TTC549 (cell line): Measurements from ENCODE around the gene MRPL4.
"Not testable (repeated sequence)": the region's sequence is repeated elsewhere in the genome, so short reads cannot be mapped to it uniquely, and the experiment has no call there.

Source experiments
- FAIRE-seq: peaks from 2 replicates; lab custom pipeline; 2012; peaks lifted over from hg19 to GRCh38; lab: Jason Lieb, UNC

MRPL4 gene

GRCh38 chr19:10262771-10263170 is 10.8 kb downstream of the MRPL4 start:
- no peak for FAIRE-seq

DNA sequence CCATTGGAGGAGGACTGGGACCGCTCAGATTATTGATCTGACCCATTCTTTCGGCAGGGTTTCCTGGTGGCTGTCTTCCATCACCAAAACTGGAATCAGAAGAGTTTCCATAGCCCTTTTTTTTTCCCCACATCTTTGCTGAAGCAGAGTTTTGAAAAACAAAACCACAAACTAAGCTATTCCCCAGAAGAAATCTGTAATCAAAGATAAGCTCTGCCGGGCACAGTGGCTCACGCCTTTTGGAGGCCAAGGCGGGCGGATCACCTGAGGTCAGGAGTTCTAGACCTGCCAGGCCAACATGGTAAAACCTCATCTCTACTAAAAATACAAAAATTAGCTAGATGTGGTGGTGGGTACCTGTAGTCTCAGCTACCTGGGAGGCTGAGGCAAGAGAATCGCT is 14.7 kb downstream of the MRPL4 start:
- no peak for FAIRE-seq

DNA sequence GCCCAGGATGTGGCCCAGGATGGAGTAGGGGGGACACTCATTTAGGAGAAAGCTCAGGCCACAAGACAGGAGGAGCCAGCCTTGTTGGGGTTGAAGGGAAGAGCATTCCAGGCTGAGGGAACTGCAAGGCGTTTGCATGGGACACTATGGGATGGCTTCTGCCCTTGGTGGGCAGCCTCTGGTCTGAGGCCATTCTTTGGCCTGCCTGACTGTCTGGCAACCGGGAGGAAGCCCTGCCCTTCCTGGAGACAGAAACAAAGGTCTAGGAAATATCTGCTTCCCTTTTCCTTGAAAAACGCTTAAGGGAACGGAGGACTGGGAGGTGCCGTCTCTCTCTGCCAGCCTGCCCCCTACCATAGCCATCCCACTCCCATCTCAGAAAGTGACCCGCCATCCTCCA is 16.1 kb downstream of the MRPL4 start:
- FAIRE-seq: no peak

GRCh38 chr19:10269333-10270179 is 17.5 kb downstream of the MRPL4 start:
- no peak for FAIRE-seq

DNA sequence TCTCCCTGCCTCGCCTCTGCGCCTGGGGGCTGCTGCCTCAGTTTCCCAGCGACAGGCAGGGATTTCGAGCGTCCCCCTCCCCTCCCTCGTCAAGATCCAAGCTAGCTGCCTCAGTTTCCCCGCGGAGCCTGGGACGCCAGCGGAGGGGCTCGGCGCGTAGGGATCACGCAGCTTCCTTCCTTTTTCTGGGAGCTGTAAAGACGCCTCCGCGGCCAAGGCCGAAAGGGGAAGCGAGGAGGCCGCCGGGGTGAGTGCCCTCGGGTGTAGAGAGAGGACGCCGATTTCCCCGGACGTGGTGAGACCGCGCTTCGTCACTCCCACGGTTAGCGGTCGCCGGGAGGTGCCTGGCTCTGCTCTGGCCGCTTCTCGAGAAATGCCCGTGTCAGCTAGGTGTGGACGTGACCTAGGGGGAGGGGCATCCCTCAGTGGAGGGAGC is 18.2 kb downstream of the MRPL4 start:
- no peak for FAIRE-seq

DNA sequence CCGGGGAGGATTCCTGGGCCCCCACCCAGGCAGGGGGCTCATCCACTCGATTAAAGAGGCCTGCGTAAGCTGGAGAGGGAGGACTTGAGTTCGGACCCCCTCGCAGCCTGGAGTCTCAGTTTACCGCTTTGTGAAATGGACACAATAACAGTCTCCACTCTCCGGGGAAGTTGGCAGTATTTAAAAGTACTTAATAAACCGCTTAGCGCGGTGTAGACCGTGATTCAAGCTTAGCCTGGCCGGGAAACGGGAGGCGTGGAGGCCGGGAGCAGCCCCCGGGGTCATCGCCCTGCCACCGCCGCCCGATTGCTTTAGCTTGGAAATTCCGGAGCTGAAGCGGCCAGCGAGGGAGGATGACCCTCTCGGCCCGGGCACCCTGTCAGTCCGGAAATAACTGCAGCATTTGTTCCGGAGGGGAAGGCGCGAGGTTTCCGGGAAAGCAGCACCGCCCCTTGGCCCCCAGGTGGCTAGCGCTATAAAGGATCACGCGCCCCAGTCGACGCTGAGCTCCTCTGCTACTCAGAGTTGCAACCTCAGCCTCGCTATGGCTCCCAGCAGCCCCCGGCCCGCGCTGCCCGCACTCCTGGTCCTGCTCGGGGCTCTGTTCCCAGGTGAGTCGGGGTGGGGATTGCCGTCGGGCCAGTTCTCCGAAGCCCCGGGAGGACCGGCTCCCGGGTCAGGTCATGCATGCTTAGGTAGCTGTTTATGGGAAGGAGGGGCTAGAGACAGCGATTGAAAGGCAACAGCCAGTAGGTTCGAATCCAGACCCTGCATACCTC is 18.8 kb downstream of the MRPL4 start, which contains the start of gene ICAM1:
ICAM1 (plus strand) TSS at position 505 of the 779 bp plus-strand sequence; CDS start at position 545, 40 bp downstream.
- FAIRE-seq: no peak

GRCh38 chr19:10271543-10272086 is 19.6 kb downstream of the MRPL4 start:
- no peak for FAIRE-seq

GRCh38 chr19:10274589-10274988 is 22.6 kb downstream of the MRPL4 start:
- FAIRE-seq: no peak

GRCh38 chr19:10277795-10278589 is 26.0 kb downstream of the MRPL4 start:
- FAIRE-seq: no peak

GRCh38 chr19:10278935-10279334 is 26.9 kb downstream of the MRPL4 start:
- FAIRE-seq: no peak

- FAIRE-seq: no peak
These were observed 27.9 kb downstream of the MRPL4 start for GRCh38 chr19:10279737-10280442.

GRCh38 chr19:10282043-10282442 is 30.0 kb downstream of the MRPL4 start:
- FAIRE-seq: not testable (repeated sequence)

DNA sequence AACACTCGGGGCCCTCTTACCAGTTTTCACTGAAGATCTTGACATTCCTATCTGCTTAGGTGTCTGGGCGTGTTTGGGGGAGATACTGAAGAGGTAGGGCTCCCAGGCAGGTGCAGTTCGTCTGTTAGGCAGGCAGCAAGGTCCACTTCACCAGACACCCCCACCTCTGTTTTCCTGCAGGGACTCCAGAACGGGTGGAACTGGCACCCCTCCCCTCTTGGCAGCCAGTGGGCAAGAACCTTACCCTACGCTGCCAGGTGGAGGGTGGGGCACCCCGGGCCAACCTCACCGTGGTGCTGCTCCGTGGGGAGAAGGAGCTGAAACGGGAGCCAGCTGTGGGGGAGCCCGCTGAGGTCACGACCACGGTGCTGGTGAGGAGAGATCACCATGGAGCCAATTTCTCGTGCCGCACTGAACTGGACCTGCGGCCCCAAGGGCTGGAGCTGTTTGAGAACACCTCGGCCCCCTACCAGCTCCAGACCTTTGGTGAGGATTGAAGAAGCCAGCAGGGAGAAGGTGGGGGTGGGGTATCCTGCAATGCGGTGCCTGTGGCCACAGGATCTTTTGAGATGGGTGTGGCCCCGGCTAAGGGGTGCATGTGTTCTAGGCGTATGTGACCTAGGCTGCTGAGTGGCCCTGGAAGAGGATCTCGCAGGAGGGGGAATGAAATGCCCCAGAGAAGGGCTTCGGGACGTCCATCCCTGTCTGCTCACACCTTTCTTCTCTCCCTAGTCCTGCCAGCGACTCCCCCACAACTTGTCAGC is 31.5 kb downstream of the MRPL4 start:
- FAIRE-seq: no peak

DNA sequence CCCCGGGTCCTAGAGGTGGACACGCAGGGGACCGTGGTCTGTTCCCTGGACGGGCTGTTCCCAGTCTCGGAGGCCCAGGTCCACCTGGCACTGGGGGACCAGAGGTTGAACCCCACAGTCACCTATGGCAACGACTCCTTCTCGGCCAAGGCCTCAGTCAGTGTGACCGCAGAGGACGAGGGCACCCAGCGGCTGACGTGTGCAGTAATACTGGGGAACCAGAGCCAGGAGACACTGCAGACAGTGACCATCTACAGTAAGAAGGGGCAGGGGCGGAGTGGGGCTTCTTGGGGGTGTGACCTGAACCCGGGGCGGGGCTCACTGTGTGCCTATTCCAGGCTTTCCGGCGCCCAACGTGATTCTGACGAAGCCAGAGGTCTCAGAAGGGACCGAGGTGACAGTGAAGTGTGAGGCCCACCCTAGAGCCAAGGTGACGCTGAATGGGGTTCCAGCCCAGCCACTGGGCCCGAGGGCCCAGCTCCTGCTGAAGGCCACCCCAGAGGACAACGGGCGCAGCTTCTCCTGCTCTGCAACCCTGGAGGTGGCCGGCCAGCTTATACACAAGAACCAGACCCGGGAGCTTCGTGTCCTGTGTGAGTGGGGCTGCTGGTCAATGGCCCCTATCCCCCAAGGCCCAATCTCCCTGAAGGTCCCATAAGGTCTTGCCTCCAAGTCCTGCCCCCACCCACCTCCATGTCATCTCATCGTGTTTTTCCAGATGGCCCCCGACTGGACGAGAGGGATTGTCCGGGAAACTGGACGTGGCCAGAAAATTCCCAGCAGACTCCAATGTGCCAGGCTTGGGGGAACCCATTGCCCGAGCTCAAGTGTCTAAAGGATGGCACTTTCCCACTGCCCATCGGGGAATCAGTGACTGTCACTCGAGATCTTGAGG is 32.3 kb downstream of the MRPL4 start:
- FAIRE-seq: no peak

DNA sequence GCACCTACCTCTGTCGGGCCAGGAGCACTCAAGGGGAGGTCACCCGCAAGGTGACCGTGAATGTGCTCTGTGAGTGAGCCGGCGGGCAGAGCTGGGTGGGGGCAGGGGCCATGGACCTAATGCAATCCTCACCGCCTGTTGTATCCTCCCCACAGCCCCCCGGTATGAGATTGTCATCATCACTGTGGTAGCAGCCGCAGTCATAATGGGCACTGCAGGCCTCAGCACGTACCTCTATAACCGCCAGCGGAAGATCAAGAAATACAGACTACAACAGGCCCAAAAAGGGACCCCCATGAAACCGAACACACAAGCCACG is 32.9 kb downstream of the MRPL4 start:
- no peak for FAIRE-seq

GRCh38 chr19:10285393-10285792 is 33.4 kb downstream of the MRPL4 start:
- no peak for FAIRE-seq

DNA sequence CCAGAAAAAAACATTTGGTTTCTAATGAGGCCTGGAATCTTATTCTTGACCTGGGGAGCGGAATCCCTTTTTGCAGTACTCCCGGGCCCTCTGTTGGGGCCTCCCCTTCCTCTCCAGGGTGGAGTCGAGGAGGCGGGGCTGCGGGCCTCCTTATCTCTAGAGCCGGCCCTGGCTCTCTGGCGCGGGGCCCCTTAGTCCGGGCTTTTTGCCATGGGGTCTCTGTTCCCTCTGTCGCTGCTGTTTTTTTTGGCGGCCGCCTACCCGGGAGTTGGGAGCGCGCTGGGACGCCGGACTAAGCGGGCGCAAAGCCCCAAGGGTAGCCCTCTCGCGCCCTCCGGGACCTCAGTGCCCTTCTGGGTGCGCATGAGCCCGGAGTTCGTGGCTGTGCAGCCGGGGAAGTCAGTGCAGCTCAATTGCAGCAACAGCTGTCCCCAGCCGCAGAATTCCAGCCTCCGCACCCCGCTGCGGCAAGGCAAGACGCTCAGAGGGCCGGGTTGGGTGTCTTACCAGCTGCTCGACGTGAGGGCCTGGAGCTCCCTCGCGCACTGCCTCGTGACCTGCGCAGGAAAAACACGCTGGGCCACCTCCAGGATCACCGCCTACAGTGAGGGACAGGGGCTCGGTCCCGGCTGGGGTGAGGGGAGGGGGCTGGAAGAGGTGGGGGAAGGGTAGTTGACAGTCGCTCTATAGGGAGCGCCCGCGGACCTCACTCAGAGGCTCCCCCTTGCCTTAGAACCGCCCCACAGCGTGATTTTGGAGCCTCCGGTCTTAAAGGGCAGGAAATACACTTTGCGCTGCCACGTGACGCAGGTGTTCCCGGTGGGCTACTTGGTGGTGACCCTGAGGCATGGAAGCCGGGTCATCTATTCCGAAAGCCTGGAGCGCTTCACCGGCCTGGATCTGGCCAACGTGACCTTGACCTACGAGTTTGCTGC is 35.1 kb downstream of the MRPL4 start, which contains the start of gene ICAM4:
ICAM4 (plus strand) TSS at position 153 of the 935 bp plus-strand sequence; CDS start at position 211, 58 bp downstream.
- FAIRE-seq: no peak

GRCh38 chr19:10288662-10289166 is 36.7 kb downstream of the MRPL4 start:
- FAIRE-seq: no peak
